ENCODE results near the gene PARP9. TPM values are rescaled to one million over a fixed set of nuclear protein-coding genes. Genes with fewer than 3 reads are reported as not detected.

Gene PARP9
- total RNA-seq, 1 donor from 2014 or later = 29.6 TPM

- DNase-seq (ENCODE audit: low spot score) = no peak
Measured at GRCh38 chr3:122484985-122485384, 79.1 kb downstream of the PARP9 start.

- DNase-seq (ENCODE audit: low spot score) = no peak
Measured at GRCh38 chr3:122481390-122481789, 82.7 kb downstream of the PARP9 start.

Other genes with a start within 250 kb of the PARP9 start
- gene CSTA, start 239.1 kb downstream of the PARP9 start, total RNA-seq = 3.6 TPM
- 23.3 TPM for gene MIX23, start 181.1 kb downstream of the PARP9 start, total RNA-seq
- gene FAM162A, start 180.1 kb downstream of the PARP9 start, total RNA-seq = 83.0 TPM
- 6.5 TPM for gene WDR5B, start 148.2 kb downstream of the PARP9 start, total RNA-seq
- gene KPNA1, start 49.4 kb downstream of the PARP9 start, total RNA-seq = 55.2 TPM
- gene DTX3L, start within 50 bp of the PARP9 start, total RNA-seq = 39.9 TPM
- gene PARP15, start 13.3 kb upstream of the PARP9 start, total RNA-seq = 2.3 TPM
- gene PARP14, start 116.5 kb upstream of the PARP9 start, total RNA-seq = 36.5 TPM
- gene HSPBAP1, start 229.5 kb upstream of the PARP9 start, total RNA-seq = 8.2 TPM
- gene SLC49A4, start 230.8 kb upstream of the PARP9 start, total RNA-seq = 19.9 TPM

All from mucosa of gallbladder (tissue), 1 donor.